CD4-positive, alpha-beta T cell treated with Interleukin-2 at 100 ng/mL for 4 hours (primary cell): Measurements from ENCODE around the gene BLOC1S1.

Source experiments
- DNase-seq: peaks from one replicate; pipeline ENCODE4 v3.0.0-alpha.2; 2020; ENCODE audit warnings: low spot score

Gene BLOC1S1

GRCh38 chr12:55715833-55716581, at the start of gene BLOC1S1:
Gene BLOC1S1, plus strand, starts transcription at chr12:55716046. Its CDS starts 6 bp downstream, at chr12:55716052.
- peak; percentile 89 for DNase-seq

- DNase-seq = no peak
These were observed 49.3 kb upstream of the BLOC1S1 start for GRCh38 chr12:55666508-55666907.

- DNase-seq = no peak
These were observed 45.6 kb upstream of the BLOC1S1 start for GRCh38 chr12:55670276-55670675.

GRCh38 chr12:55671746-55672145, 44.1 kb upstream of the BLOC1S1 start:
- DNase-seq = no peak

- no peak for DNase-seq
These were observed 42.2 kb upstream of the BLOC1S1 start for GRCh38 chr12:55673638-55674037.

GRCh38 chr12:55675666-55676065, 40.2 kb upstream of the BLOC1S1 start:
- no peak for DNase-seq

GRCh38 chr12:55676707-55677106, 39.1 kb upstream of the BLOC1S1 start:
- DNase-seq = no peak

- no peak for DNase-seq
These were observed 36.2 kb upstream of the BLOC1S1 start for GRCh38 chr12:55679691-55680090.

GRCh38 chr12:55681142-55682077, 34.4 kb upstream of the BLOC1S1 start:
- DNase-seq = no peak

GRCh38 chr12:55682087-55682796, 33.6 kb upstream of the BLOC1S1 start:
- no peak for DNase-seq

GRCh38 chr12:55683676-55684075, 32.2 kb upstream of the BLOC1S1 start:
- no peak for DNase-seq

GRCh38 chr12:55684761-55685370, 31.0 kb upstream of the BLOC1S1 start:
- no peak for DNase-seq

GRCh38 chr12:55685671-55686070, 30.2 kb upstream of the BLOC1S1 start:
- no peak for DNase-seq

GRCh38 chr12:55686366-55687010, 29.4 kb upstream of the BLOC1S1 start:
- no peak for DNase-seq

- no peak for DNase-seq
These were observed 28.1 kb upstream of the BLOC1S1 start for GRCh38 chr12:55687746-55688145.

- DNase-seq = no peak
These were observed 26.9 kb upstream of the BLOC1S1 start for GRCh38 chr12:55688716-55689655.

GRCh38 chr12:55692631-55693322, 23.1 kb upstream of the BLOC1S1 start:
- no peak for DNase-seq

- DNase-seq = no peak
These were observed 22.3 kb upstream of the BLOC1S1 start for GRCh38 chr12:55693323-55694187.

GRCh38 chr12:55694188-55694515, 21.7 kb upstream of the BLOC1S1 start:
- no peak for DNase-seq
